ENCODE data around the gene SNTB2. TPM values are rescaled to one million over a fixed set of nuclear protein-coding genes. Genes with fewer than 3 reads are reported as not detected.

Gene SNTB2
- polyA plus RNA-seq, 3 donors, result 1.2 to 6.0 (median 5.0) TPM

DNA sequence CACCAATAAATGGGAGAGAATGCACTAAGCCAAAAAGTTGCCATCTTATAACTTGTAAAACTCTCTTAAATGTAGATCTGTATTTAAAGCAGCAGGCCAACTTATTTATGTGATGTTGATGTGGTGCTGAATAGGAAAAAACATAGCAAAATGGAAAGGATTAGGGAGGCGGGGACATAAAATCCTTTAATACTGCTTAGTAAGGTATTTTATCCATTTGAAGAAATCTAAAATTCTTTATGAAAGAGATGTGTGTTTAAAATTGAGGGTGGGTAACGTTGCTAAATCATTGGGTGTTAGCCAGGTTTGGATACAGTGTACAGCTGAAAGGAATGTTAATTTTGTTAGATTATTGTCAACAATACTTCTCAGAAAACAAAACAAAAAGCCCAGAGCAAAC lies 14.3 kb downstream of the SNTB2 start:
- H2AFZ ChIP-seq (ENCODE audit: insufficient read depth, low read depth, low read length, poor library complexity, severe bottlenecking), result no peak overlapping the region
- Mint-ChIP-seq H3K27me3 (ENCODE audit: low read depth in 3 of 3) (peaks cover 5 to 21% (median 12%) of the 10 kb centered on the region in 3 donors), H3K9me3 (no peaks in the 10 kb centered on the region), H3K4me1 (peaks cover 15% of the 10 kb centered on the region), H3K27ac (no peak overlapping the region), H3K36me3 (no peaks in the 10 kb centered on the region), H3K4me3 (no peak overlapping the region)
- H3K27me3 ChIP-seq (ENCODE audit: control insufficient read depth in 2 of 2, insufficient read depth in 2 of 2, low read length in 2 of 2), result peaks cover 0 to 2% of the 10 kb centered on the region in 2 donors
- H3K4me2 ChIP-seq (replicated peaks; ENCODE audit: extremely low read depth, low read length, poor library complexity, severe bottlenecking), result no peak overlapping the region
- TF ChIP-seq, protein P1, sequence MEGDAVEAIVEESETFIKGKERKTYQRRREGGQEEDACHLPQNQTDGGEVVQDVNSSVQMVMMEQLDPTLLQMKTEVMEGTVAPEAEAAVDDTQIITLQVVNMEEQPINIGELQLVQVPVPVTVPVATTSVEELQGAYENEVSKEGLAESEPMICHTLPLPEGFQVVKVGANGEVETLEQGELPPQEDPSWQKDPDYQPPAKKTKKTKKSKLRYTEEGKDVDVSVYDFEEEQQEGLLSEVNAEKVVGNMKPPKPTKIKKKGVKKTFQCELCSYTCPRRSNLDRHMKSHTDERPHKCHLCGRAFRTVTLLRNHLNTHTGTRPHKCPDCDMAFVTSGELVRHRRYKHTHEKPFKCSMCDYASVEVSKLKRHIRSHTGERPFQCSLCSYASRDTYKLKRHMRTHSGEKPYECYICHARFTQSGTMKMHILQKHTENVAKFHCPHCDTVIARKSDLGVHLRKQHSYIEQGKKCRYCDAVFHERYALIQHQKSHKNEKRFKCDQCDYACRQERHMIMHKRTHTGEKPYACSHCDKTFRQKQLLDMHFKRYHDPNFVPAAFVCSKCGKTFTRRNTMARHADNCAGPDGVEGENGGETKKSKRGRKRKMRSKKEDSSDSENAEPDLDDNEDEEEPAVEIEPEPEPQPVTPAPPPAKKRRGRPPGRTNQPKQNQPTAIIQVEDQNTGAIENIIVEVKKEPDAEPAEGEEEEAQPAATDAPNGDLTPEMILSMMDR (IDR thresholded peaks at IDR 0.05), result no peak
- H3K9ac ChIP-seq (ENCODE audit: insufficient read depth, low read length, poor library complexity, severe bottlenecking), result no peak overlapping the region
- H3K27ac ChIP-seq (ENCODE audit: low read depth in 1 of 2, low read length in 2 of 2), result no peak overlapping the region
- H3K9me3 ChIP-seq (replicated peaks in 1 of 2; ENCODE audit: control insufficient read depth in 1 of 2, insufficient read depth in 1 of 2, low read length in 2 of 2), result no peaks in the 10 kb centered on the region
- no peaks in the 10 kb centered on the region for H3K36me3 ChIP-seq (replicated peaks in 1 of 2; ENCODE audit: control insufficient read depth in 1 of 2, insufficient read depth in 2 of 2, low read length in 2 of 2)
- DNase-seq, result no peak
- intact Hi-C loops (cut with micrococcal nuclease), result no loop called here
- H3K4me3 ChIP-seq (replicated peaks in 1 of 3; ENCODE audit: low read depth in 2 of 3, low read length in 3 of 3), result no peak overlapping the region
- peaks cover 20% of the 10 kb centered on the region for H4K20me1 ChIP-seq (ENCODE audit: insufficient read depth, low read length)
- H3K4me1 ChIP-seq (ENCODE audit: control insufficient read depth in 1 of 2, insufficient read depth in 2 of 2, low read length in 2 of 2), result no peaks in the 10 kb centered on the region
- WGBS (ENCODE audit: insufficient coverage), result no CpG with 5 or more reads among the region's 2 CpGs
- no peaks in the 10 kb centered on the region for H3K79me2 ChIP-seq (ENCODE audit: insufficient read depth, low read length)

DNA sequence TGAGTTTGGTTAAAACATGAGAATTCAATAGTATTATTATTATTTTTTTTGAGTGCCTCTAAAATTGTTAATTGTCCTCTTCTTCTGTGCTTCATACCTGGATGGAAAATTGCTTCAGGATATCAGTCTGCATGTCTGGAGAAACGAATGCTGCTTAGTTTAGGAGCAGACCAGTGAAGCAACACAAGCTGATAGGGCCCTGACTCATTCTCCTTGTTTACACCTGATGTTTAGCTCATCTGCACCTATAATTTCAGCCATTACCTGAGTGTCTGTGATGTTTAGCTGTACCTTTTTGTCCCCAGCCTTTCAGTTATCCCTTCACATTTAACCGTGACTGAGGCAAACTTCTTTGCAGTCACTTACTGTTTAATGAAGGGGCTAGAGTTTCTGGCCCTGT lies 14.8 kb downstream of the SNTB2 start:
- H2AFZ ChIP-seq (ENCODE audit: insufficient read depth, low read depth, low read length, poor library complexity, severe bottlenecking), result no peak overlapping the region
- H3K36me3 ChIP-seq (replicated peaks in 1 of 2; ENCODE audit: control insufficient read depth in 1 of 2, insufficient read depth in 2 of 2, low read length in 2 of 2), result no peaks in the 10 kb centered on the region
- TF ChIP-seq, protein P1 (IDR thresholded peaks at IDR 0.05), result no peak
- no peak overlapping the region for H3K27ac Mint-ChIP-seq
- no peaks in the 10 kb centered on the region for H3K27me3 ChIP-seq (ENCODE audit: control insufficient read depth in 2 of 2, insufficient read depth in 2 of 2, low read length in 2 of 2)
- no peaks in the 10 kb centered on the region for H3K79me2 ChIP-seq (ENCODE audit: insufficient read depth, low read length)
- no peak overlapping the region for H3K9ac ChIP-seq (ENCODE audit: insufficient read depth, low read length, poor library complexity, severe bottlenecking)
- H3K27ac ChIP-seq (ENCODE audit: low read depth in 1 of 2, low read length in 2 of 2), result no peak overlapping the region
- H4K20me1 ChIP-seq (ENCODE audit: insufficient read depth, low read length), result peaks cover 15% of the 10 kb centered on the region
- no peaks in the 10 kb centered on the region for H3K9me3 ChIP-seq (replicated peaks in 1 of 2; ENCODE audit: control insufficient read depth in 1 of 2, insufficient read depth in 1 of 2, low read length in 2 of 2)
- H3K4me1 ChIP-seq (ENCODE audit: control insufficient read depth in 1 of 2, insufficient read depth in 2 of 2, low read length in 2 of 2), result no peaks in the 10 kb centered on the region
- no peak overlapping the region for H3K4me2 ChIP-seq (replicated peaks; ENCODE audit: extremely low read depth, low read length, poor library complexity, severe bottlenecking)
- intact Hi-C loops (cut with micrococcal nuclease), result no loop called here
- no peak for DNase-seq
- no peak overlapping the region for H3K4me3 Mint-ChIP-seq
- WGBS (ENCODE audit: insufficient coverage), result no CpG with 5 or more reads among the region's 2 CpGs
- H3K4me3 ChIP-seq (replicated peaks in 1 of 3; ENCODE audit: low read depth in 2 of 3, low read length in 3 of 3), result no peak overlapping the region
- no peaks in the 10 kb centered on the region for H3K36me3 Mint-ChIP-seq
- peaks cover 0 to 2% (median 0%) of the 10 kb centered on the region in 7 donors for H3K9me3 Mint-ChIP-seq
- peaks cover 2 to 16% (median 11%) of the 10 kb centered on the region in 3 donors for H3K27me3 Mint-ChIP-seq (ENCODE audit: low read depth in 3 of 3)
- peaks cover 15% of the 10 kb centered on the region for H3K4me1 Mint-ChIP-seq
